NB4 (cell line): ENCODE measurements around the gene MCTP2.

Experiments used
- CTCF ChIP-seq: IDR thresholded peaks from one replicate; pipeline ENCODE4 v1.5.1; 2012; ENCODE audit warnings: low read depth, low read length
- MAX ChIP-seq: IDR thresholded peaks from 2 replicates; pipeline ENCODE4 v1.6.1; 2011; ENCODE audit warnings: low read depth, low read length
- MYC ChIP-seq: IDR thresholded peaks from 2 replicates; pipeline ENCODE4 v1.6.1; 2011; ENCODE audit warnings: low read depth, low read length
- POLR2A ChIP-seq: IDR thresholded peaks from 2 replicates; pipeline ENCODE4 v1.6.1; 2011; ENCODE audit warnings: mild to moderate bottlenecking; ENCODE audit not compliant: insufficient read length; ENCODE audit errors: extremely low read depth

GRCh38 chr15:94206463-94207167 lies 24.7 kb upstream of the MCTP2 start:
- TF ChIP-seq CTCF (no peak), POLR2A (no peak), MYC (peak; percentile 86), MAX (peak; percentile 84)
